GM21786 (cell line): Measurements from ENCODE around the gene ABAT.
A peak's percentile ranks its signal among the peaks of the same experiment; 100 is the strongest.
"Not testable (repeated sequence)": the region's sequence is repeated elsewhere in the genome, so short reads cannot be mapped to it uniquely, and the experiment has no call there.

Source experiments
- ATAC-seq: cut with Tn5 transposase; IDR thresholded peaks from one replicate; pipeline ENCODE4 v1.9.1; 2021; ENCODE audit not compliant: unreplicated experiment

ABAT gene

DNA sequence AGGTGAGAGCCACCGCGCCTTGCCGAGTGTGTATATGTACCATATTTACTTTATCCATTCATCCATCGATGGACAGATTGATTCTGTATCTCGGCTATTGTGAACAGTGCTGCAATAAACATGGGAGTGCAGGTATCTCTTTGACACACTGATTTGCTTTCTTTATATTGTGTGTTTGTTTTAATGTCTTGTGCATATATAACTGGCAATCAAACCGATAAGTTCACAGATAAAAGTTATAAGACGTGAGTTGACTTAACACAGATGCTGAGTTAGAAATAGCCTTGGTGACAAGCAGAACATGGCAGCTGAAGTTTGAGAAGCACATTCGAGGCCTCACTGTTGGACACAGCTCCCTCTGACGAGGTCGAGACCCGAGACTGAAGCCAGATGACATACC, 99.8 kb downstream of the ABAT start:
- no peak for ATAC-seq

DNA sequence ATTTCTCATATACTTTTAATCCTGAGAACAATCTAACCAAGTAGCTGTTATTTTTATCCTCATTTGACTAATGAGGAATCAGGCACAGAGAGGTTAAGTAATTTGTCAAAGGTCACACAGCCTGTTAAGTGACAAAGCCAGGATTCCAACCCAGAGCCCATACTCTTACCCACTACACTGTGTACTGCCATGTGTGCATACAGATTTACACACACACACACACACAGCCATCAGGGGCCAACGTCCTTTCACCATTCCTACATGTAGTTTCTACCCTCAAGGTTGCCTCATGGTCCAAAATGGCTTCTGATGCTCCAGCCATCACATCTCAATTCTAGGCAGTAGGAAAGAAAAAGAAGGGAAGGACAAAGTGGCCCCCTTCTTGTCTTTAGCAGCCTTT, 100.9 kb downstream of the ABAT start:
- ATAC-seq: no peak

GRCh38 chr16:8776129-8776584, 101.7 kb downstream of the ABAT start:
- ATAC-seq: no peak

GRCh38 chr16:8777217-8777616, 102.8 kb downstream of the ABAT start:
- no peak for ATAC-seq

- no peak for ATAC-seq
These were observed 107.4 kb downstream of the ABAT start for GRCh38 chr16:8781797-8782196.

- no peak for ATAC-seq
These were observed 108.3 kb downstream of the ABAT start for GRCh38 chr16:8782673-8783072.

DNA sequence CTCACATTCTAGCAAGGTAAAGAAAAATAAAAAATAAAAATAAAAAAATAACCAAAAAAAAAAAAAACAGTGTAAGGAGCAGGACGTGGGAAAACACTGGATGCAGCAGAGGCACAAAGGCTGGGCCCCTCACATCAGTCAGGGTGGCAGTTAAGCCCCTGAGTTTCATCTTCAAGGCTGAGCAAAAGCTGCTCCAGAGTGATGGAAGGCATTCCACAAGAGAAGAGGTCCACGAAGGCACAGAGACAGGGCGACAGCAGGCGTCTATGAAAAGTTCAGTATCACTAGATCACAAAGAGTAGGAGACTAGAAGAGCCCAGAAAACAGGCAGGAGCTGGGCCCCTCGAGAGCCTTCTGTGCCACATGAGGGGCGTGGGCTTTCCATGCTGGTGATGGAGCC, 111.0 kb downstream of the ABAT start:
- no peak for ATAC-seq

DNA sequence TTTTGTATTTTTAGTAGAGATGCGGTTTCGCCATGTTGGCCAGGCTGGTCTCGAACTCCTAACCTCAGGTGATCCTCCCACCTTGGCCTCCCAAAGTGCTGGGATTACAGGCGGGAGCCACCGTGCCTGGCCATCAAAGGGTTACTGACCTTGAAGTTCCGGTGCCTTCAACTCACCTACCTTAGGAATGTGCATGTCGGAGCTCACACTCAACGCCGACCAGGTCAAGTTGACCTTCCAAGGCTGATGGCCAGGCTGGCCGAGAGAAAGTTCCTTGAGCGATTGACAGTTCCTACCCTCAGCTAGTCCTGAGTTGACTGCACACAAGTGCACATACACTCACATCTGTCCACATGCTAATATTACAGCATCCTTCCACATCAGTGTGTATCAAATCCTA, 111.9 kb downstream of the ABAT start:
- ATAC-seq: not testable (repeated sequence)

- no peak for ATAC-seq
These were observed 114.3 kb downstream of the ABAT start for GRCh38 chr16:8788578-8789172.

DNA sequence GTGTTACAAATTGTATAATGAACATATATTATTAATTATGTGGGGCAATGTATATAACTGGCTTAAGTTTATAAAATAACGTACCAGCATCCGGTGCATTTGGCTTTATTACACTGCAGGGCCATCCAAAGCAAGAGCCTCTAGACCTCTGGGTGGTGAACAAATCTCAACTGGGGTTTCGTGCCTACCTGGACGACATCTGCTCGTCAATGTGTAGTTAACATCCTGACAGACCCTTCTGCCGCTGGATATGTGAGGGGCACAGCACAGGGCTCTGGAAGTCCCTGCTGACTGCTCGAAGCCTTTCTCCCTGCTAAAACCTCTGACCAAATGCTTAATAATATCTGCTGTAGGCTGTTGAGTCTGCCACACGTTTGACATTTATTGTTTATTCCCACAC, 120.7 kb downstream of the ABAT start:
- no peak for ATAC-seq

DNA sequence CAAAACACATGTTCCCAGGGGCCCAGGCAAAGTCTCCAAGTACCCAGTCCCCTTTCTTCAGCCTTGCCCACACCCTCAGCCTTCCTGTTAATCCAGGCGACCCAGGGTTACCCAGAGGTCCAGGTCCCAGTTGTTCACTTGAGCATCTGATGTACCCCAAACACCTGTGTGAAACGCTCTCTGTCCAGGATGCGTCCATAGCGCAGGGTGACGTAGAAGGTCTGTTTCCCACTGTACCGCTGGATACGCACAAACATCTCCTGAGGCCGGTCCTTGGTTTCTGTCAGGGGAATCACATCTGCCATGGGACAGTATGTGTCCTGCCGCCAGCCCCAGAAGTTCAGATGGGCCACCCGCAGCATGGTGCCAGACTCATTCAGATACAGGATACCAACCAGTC, 121.4 kb downstream of the ABAT start:
- no peak for ATAC-seq

- ATAC-seq: no peak
These were observed 122.3 kb downstream of the ABAT start for GRCh38 chr16:8796469-8797363.

- ATAC-seq: peak; percentile 93
These were observed 123.2 kb downstream of the ABAT start, which contains the start of the genes PMM2 and TMEM186 for GRCh38 chr16:8797364-8798173. Gene PMM2 (plus strand): TSS chr16:8797839. CDS start chr16:8797883, 44 bp downstream. Gene TMEM186 (minus strand): TSS chr16:8797639. CDS start chr16:8797614, 25 bp downstream.

DNA sequence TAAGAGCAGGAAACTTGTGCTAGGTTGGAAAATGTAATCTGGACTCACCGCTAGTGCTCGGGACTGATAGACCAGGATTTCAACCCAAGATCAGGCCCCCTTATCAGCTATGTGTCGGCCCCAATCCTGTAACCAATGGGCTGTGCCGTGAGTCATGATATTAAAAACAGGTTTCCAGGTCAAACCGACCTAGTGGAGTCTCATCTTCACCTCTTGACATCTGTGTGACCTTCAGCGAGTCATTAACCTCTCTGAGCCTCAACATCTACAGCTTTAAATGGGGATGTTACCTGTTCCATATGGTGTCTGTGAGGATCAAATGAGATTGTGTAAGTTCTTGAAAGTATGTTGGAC, 123.7 kb downstream of the ABAT start:
- ATAC-seq: no peak

- ATAC-seq: no peak
These were observed 124.2 kb downstream of the ABAT start for GRCh38 chr16:8798535-8799157.

DNA sequence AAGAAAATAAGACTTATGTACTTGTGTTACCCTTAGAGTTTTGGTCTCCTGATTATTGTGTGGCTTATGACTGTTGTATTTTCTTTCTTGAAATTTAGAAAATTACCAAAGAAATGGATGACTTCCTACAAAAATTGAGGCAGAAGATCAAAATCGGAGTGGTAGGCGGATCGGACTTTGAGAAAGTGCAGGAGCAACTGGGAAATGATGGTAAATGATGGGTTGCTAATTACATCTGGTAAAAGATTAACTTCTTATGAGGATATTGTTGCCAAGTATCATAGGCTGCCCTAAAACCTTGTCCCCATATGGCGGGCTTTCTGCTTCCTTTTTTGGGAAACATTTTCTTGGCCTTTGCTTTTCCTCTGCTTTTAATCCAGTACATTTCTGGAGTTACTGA, 127.3 kb downstream of the ABAT start:
- ATAC-seq: no peak

DNA sequence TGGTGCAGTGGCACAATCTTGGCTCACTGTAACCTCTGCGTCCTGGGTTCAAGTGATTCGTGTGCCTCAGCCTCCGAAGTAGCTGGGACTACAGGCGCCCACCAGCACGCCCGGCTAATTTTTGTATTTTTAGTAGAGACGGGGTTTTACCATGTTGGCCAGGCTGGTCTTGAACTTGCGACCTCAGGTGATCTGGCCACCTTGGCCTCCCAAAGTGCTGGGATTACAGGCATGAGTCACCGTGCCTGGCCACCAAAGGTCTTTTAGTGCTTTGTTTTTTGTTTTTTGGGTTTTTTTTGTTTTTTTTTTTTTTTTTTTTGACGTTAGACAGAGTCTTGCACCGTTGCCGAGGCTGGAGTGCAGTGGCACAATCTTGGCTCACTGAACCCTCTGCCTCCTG, 129.3 kb downstream of the ABAT start:
- not testable (repeated sequence) for ATAC-seq

GRCh38 chr16:8804313-8804712, 129.9 kb downstream of the ABAT start:
- no peak for ATAC-seq

- ATAC-seq: no peak
These were observed 132.0 kb downstream of the ABAT start for GRCh38 chr16:8806272-8806983.

DNA sequence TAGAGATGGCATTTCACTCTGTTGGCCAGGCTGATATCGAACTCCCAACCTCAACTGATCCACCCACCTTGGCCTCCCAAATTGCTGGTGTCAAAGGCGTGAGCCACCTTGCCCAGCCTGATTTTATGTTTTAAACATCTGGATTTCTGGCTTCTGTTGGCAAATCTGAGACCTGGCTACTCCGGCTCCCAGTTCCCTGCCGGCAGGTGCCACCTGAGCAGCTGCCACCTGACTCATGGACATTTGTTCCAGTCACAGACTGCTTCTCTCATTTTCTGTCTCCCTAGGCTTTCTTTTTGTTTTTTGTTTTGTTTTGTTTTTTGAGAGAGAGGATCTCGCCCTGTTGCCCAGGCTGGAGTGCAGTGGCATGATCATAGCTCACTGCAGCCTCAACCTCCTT, 132.8 kb downstream of the ABAT start:
- ATAC-seq: no peak
